GOT3 (cell line): ENCODE data around the gene TMEM256.

Experiments used
- DNase-seq: peaks from one replicate; lab custom pipeline; 2025; ENCODE audit warnings: mixed read lengths; lab: John Stamatoyannopoulos, UW

Gene TMEM256

GRCh38 chr17:7429722-7430121 is 25.8 kb upstream of the TMEM256 start:
- no peak for DNase-seq

GRCh38 chr17:7428557-7428956 is 24.7 kb upstream of the TMEM256 start, which contains the start of gene SPEM3:
SPEM3 (plus strand) TSS chr17:7428857; CDS start chr17:7428903, 46 bp downstream.
- DNase-seq: no peak

- DNase-seq: no peak
These were observed 23.7 kb upstream of the TMEM256 start for GRCh38 chr17:7427549-7427948.

DNA sequence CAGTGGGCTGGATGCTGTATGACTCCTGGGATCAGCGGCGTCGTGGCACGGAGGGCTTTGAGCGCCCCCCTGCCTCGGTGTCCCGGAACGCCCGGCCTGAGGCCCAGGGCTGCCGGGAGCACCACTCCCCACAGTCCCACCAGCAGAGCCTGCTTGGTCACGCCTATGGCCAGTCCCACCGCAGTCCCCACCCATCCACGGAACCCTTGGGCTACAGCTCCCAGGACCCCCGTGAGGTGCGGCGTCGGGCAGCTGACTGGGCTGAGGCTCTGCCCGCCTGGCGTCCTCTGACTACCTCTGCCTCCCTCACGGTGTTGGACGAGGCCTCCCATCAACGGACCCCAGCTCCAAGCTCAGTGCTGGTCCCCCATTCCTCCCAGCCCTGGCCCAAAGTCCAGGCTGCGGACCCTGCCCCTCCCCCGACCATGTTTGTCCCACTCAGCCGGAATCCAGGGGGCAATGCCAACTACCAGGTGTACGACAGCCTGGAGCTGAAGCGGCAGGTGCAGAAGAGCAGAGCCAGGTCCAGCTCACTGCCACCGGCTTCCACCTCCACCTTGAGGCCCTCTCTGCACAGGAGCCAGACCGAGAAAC is 23.1 kb upstream of the TMEM256 start:
- DNase-seq: no peak

GRCh38 chr17:7426203-7426863 is 22.4 kb upstream of the TMEM256 start:
- DNase-seq: no peak

DNA sequence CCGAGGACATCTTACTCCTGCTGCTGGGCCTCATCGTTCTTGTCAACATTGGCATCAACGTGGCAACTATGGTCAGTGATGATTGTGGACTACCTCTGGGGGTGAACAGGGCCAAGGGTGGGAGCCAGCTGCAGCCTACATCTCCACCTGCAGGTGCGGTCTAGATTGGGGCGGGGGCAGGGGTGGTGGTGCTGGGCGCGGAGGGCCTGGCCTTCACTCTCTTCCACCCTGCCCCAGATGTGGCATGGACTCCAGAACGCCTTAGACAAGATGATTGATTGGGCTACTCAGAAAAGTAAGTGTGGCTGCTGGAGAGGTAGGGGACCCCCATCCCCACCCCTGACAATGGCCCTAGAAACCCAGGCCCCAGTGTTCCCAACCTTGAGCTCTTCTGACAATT is 21.9 kb upstream of the TMEM256 start:
- no peak for DNase-seq

DNA sequence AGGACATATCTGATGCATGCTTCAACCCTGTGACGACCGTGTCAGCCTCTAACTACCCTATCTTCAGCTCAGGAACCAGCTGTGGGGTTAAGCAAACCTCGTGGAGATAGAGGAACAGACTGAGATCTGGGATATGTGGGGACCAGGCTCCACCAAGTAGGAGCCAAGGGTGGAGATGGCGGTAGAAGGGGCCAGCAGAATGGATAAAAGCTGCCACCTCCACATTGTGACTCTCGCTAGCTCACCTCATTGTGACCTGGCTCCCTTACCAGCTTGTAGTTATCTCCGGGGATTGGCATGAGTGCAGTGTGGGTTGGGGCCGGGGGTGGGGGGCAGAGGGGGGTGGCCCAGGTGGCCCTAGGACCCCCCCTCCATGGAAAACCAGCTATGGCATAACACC is 21.4 kb upstream of the TMEM256 start, which contains the start of gene SPEM2:
TSS of gene SPEM2 (plus strand) at position 301 of the 400 bp plus-strand sequence. CDS start at position 374, 73 bp downstream.
- no peak for DNase-seq

GRCh38 chr17:7423679-7424078 is 19.8 kb upstream of the TMEM256 start:
- DNase-seq: no peak

DNA sequence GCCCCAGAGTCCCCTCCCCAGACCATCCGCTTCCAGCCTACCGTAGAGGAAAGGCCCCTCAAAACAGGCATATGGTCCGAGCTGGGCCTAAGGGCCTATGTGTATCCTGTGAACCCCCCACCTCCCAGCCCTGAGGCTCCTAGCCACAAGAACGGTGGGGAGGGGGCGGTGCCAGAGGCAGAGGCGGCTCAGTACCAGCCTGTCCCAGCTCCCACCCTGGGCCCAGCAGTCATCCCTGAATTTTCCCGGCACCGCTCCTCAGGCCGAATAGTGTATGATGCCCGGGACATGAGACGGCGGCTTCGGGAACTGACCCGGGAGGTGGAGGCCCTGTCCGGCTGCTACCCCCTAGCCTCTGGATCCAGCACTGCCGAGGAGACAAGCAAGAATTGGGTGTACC is 17.3 kb upstream of the TMEM256 start:
- DNase-seq: no peak

GRCh38 chr17:7419819-7420610 is 16.1 kb upstream of the TMEM256 start, which contains the start of gene SPEM1:
SPEM1 (plus strand) TSS chr17:7420324; CDS start chr17:7420385, 61 bp downstream.
- no peak for DNase-seq

- no peak for DNase-seq
These were observed 14.7 kb upstream of the TMEM256 start for GRCh38 chr17:7418472-7419152.

DNA sequence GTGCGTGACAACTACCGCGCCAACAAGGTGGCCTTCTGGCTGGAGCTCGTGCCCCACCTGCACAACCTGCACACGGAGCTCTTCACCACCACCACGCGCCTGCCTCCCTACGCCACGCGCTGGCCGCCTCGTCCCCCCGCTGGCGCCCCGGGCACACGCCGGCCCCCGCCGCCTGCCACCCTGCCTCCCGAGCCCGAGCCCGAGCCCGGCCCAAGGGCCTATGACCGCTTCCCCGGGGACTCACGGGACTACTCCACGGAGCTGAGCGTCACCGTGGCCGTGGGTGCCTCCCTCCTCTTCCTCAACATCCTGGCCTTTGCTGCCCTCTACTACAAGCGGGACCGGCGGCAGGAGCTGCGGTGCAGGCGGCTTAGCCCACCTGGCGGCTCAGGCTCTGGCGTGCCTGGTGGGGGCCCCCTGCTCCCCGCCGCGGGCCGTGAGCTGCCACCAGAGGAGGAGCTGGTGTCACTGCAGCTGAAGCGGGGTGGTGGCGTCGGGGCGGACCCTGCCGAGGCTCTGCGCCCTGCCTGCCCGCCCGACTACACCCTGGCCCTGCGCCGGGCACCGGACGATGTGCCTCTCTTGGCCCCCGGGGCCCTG is 13.3 kb upstream of the TMEM256 start:
- DNase-seq: no peak

DNA sequence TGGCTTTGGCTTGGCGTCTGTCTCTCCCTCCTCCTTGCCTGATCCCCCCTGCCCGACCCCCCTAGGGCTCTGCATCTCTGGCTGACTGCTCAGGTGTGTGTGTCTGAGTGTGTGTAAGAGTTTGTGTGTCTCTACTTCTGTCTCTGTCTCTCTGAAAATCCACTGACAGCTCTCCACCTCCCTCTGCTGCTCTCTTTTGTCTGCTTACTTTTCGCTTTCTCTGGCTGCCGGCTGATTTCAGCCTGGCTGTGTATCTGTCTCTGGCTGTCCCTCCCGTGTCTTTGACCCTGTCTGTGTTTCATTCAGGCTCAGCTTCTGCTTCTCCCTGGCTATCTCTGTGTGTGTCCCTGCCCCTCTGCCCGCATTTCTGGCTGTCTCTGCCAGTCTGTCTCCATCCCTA is 12.4 kb upstream of the TMEM256 start:
- DNase-seq: no peak

GRCh38 chr17:7415784-7416183 is 11.9 kb upstream of the TMEM256 start:
- DNase-seq: no peak

DNA sequence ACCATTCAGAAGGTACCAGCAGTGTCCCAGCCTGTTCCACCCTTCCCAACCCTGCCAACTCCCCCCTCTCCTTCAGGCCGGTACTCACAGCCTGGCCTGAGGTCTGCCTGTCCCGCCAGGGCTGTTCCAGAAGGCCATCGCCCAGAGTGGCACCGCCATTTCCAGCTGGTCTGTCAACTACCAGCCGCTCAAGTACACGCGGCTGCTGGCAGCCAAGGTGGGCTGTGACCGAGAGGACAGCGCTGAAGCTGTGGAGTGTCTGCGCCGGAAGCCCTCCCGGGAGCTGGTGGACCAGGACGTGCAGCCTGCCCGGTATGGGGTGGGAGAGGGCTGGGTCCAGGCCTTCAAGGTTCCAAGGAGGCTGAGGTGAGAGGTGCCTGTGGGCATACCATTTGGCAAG is 10.9 kb upstream of the TMEM256 start:
- DNase-seq: no peak

- no peak for DNase-seq
These were observed 9.6 kb upstream of the TMEM256 start for GRCh38 chr17:7413346-7413985.

DNA sequence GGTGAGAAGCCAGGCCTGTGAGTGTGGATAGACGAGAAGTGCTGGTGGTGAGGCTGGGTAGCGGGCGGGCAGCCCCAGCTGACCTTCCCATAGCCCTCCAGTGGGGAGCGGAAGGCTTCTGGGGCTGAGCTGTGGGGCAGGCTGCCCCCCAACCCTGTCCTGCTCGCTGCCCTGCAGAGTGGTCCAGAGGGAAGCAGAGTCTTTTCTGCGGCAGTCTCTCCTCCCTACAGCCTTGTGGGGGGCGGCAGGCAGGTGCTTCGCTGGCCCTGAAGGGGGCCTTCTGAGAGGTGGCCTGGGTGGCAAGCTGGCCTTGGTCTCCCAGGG is 7.5 kb upstream of the TMEM256 start:
- DNase-seq: no peak

DNA sequence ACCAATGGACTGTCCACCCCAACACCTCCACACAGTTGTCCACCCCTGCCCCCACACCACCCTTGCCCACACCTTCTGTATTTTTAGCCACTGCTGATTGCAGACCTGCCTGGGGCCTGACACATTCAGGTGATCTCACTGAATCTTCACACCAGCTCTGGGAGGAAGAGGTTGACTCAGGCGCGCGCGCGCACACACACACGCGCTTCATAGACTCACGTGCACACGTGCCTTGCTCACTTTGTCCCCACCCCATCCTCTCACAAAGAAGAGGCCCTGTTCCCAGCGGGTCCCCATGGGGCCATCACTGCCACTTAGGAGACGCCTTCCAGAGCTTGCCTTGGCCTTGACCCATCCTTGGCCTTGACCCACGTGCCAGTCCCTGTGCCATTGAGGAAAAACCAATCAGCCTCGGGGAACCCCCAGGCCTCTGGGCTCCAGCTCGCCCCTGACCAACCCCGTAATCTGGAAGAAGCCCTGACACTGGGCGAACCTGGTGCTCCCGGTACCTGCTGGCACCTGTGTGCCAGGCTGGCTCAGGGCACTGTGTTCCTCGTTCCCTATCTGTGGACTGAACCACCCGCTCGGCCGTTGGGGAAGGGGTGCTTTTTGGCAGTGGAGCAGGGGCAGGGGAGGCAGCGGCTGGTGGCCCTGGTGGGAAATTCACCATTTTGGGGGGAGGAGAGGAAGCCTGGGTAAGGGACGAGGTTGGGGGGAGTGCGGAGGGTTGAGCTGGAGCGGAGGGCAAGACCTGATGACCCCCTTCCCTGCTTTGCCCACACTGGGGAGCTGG is 6.9 kb upstream of the TMEM256 start:
- no peak for DNase-seq

DNA sequence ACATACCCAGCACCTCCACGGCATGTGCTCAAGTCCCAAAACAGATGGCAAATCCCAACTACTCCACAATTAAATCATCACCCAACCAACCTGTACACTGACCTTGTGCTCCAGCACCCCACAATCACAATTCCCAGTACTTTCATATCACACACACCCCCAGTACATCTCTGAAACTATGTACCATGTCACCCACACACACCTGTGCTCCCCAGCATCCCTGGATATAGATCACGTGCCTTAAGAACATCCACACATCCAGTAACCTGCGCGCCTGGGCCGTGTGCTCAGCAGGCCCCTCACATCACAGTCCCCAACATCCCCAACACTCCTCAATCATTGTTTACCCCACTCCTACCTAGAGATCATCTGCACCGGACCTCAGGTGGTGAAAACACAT is 5.8 kb upstream of the TMEM256 start:
- DNase-seq: no peak

DNA sequence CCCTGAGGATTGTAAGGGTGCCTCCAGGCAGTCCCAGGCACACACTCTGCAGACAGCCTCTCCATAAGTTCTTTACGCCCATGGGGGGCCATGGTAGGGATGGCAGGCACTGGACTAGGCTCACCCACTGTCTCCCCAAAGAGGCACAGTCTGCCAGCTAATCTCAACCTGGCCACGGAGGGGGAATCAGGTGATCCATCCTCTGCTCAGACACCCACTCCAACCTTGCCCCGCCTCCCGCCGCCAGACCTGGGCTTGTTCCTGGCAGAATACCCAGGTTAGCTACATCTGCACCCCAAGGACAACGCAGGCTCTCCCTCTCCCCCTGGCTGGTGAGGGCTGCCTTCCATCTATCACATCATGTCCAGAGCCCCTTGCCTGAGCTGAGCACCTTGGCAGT is 5.0 kb upstream of the TMEM256 start:
- DNase-seq: no peak

DNA sequence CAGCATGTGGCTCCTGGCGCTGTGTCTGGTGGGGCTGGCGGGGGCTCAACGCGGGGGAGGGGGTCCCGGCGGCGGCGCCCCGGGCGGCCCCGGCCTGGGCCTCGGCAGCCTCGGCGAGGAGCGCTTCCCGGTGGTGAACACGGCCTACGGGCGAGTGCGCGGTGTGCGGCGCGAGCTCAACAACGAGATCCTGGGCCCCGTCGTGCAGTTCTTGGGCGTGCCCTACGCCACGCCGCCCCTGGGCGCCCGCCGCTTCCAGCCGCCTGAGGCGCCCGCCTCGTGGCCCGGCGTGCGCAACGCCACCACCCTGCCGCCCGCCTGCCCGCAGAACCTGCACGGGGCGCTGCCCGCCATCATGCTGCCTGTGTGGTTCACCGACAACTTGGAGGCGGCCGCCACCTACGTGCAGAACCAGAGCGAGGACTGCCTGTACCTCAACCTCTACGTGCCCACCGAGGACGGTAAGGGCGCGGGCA is 4.4 kb upstream of the TMEM256 start:
- DNase-seq: no peak
